ENCODE results near the gene CNKSR3. TPM values are rescaled to one million over a fixed set of nuclear protein-coding genes. Genes with fewer than 3 reads are reported as not detected.

The CNKSR3 gene
- total RNA-seq, 4 donors from 2014 or later: 7.6 to 29.6 (median 12.4) TPM

- H3K4me1 ChIP-seq: no peaks in the 10 kb centered on the region
- H3K27me3 ChIP-seq: no peaks in the 10 kb centered on the region
- no peak overlapping the region for H3K27ac ChIP-seq
- H3K9me3 ChIP-seq: no peaks in the 10 kb centered on the region
- DNase-seq: no peak
- H3K36me3 ChIP-seq: no peaks in the 10 kb centered on the region
- TF ChIP-seq CTCF (IDR thresholded peaks at IDR 0.05) (no peak), POLR2A (IDR thresholded peaks at IDR 0.05) (no peak)
- H3K4me3 ChIP-seq: no peak overlapping the region
- intact Hi-C loops (cut with DNase I; ENCODE audit: low total_unique reads): no loop called here
These were observed 132.0 kb downstream of the CNKSR3 start for GRCh38 chr6:154378518-154378917.

DNA sequence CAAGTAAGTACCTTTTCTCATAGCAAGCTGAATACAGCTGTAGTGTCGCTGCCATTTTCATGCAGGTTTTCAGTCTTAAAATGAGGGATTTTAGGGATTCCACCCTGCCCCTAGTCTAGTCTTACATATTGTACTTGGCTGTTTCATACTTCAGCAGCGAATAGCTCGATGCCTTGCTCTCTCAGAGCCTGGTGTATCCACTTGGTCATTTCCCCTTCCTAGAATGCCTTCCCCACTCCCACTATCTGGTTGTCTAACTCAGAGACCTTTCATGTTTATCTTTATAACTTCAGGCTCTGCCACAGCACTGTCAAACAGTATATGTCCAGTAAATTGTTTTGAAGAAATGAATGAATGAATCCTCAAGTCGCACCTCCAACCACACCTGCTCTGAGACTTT, 132.8 kb downstream of the CNKSR3 start:
- intact Hi-C loops (cut with DNase I; ENCODE audit: low total_unique reads): no loop called here
- TF ChIP-seq CTCF (IDR thresholded peaks at IDR 0.05) (no peak), POLR2A (IDR thresholded peaks at IDR 0.05) (no peak)
- DNase-seq: no peak
- Histone ChIP-seq H3K36me3 (no peaks in the 10 kb centered on the region), H3K27ac (no peak overlapping the region), H3K4me1 (no peaks in the 10 kb centered on the region), H3K4me3 (no peak overlapping the region), H3K9me3 (no peaks in the 10 kb centered on the region), H3K27me3 (no peaks in the 10 kb centered on the region)

DNA sequence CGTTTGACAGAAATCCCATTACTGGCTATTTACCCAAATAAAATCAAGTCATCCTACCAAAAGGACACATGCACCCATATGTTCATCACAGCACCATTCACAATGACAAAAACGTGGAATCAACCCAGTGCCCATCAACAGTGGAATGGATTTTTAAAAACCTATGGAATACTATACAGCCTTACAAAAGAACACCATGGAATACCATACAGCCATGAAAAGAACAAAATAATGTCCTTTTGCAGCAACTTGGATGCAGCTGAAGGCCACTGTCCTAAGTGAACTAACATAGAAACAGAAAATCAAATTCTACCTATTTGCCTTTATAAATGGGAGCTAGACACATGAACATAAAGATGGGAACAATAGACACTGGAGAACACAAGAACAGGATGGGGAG, 136.5 kb downstream of the CNKSR3 start:
- Histone ChIP-seq H3K27me3 (no peaks in the 10 kb centered on the region), H3K27ac (no peak overlapping the region), H3K36me3 (no peaks in the 10 kb centered on the region), H3K4me1 (no peaks in the 10 kb centered on the region), H3K9me3 (no peaks in the 10 kb centered on the region), H3K4me3 (no peak overlapping the region)
- TF ChIP-seq POLR2A (IDR thresholded peaks at IDR 0.05) (no peak), CTCF (IDR thresholded peaks at IDR 0.05) (no peak)
- intact Hi-C loops (cut with DNase I; ENCODE audit: low total_unique reads): no loop called here
- no peak for DNase-seq

GRCh38 chr6:154371281-154371680, 139.2 kb downstream of the CNKSR3 start:
- Histone ChIP-seq H3K36me3 (no peaks in the 10 kb centered on the region), H3K27me3 (no peaks in the 10 kb centered on the region), H3K4me1 (no peaks in the 10 kb centered on the region), H3K9me3 (no peaks in the 10 kb centered on the region), H3K27ac (no peak overlapping the region), H3K4me3 (no peak overlapping the region)
- intact Hi-C loops (cut with DNase I; ENCODE audit: low total_unique reads): no loop called here
- DNase-seq: no peak
- TF ChIP-seq CTCF (IDR thresholded peaks at IDR 0.05) (no peak), POLR2A (IDR thresholded peaks at IDR 0.05) (no peak)

DNA sequence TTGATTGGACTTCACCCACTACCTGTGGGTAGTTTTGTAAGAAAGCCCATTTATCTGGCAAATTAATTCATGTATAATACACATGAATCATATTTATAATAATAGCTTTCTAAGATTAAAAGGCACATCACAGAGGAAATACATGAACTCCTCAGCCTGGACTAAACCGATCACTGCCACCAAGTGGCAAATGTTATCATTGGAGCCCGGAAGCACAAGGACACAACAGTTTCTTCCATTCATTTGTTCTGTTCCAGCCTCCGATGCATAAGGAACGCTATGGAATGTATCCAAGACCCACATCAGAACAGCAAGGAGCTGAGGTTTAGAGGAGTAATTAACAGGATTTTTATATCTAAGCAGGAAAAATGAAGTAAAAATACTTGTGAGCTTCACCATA, 139.9 kb downstream of the CNKSR3 start:
- H3K9me3 ChIP-seq: no peaks in the 10 kb centered on the region
- no peak overlapping the region for H3K27ac ChIP-seq
- no peaks in the 10 kb centered on the region for H3K4me1 ChIP-seq
- DNase-seq: no peak
- no peak overlapping the region for H3K4me3 ChIP-seq
- intact Hi-C loops (cut with DNase I; ENCODE audit: low total_unique reads): no loop called here
- H3K36me3 ChIP-seq: no peaks in the 10 kb centered on the region
- H3K27me3 ChIP-seq: no peaks in the 10 kb centered on the region
- TF ChIP-seq CTCF (IDR thresholded peaks at IDR 0.05): peak in 1 of 4 experiments; percentile 21
- no peak for TF ChIP-seq POLR2A (IDR thresholded peaks at IDR 0.05)

Data from uterus (tissue), 4 donors.